ENCODE results near the gene TTC38.
"Not testable (repeated sequence)": the region's sequence is repeated elsewhere in the genome, so short reads cannot be mapped to it uniquely, and the experiment has no call there.

TTC38 gene

GRCh38 chr22:46246178-46246577 is 21.6 kb upstream of the TTC38 start:
- no peak for DNase-seq (ENCODE audit: low read depth)

GRCh38 chr22:46247443-46247975 is 20.3 kb upstream of the TTC38 start:
- DNase-seq (ENCODE audit: low read depth) = no peak

GRCh38 chr22:46250035-46250782 is 17.6 kb upstream of the TTC38 start, which contains the start of gene CDPF1:
Gene CDPF1, minus strand, starts transcription at chr22:46250293. Its CDS starts 2,009 bp downstream, at chr22:46248284.
- peak; percentile 42 for DNase-seq (ENCODE audit: low read depth)

- DNase-seq (ENCODE audit: low read depth) = no peak
Measured at GRCh38 chr22:46250783-46251125, 17.1 kb upstream of the TTC38 start.

- DNase-seq (ENCODE audit: low read depth) = no peak
Measured at GRCh38 chr22:46251266-46251665, 16.5 kb upstream of the TTC38 start.

- no peak for DNase-seq (ENCODE audit: low read depth)
Measured at GRCh38 chr22:46251816-46252380, 15.9 kb upstream of the TTC38 start.

GRCh38 chr22:46256358-46256958 is 11.3 kb upstream of the TTC38 start:
- DNase-seq (ENCODE audit: low read depth) = no peak

- DNase-seq (ENCODE audit: low read depth) = no peak
Measured at GRCh38 chr22:46259374-46259773, 8.4 kb upstream of the TTC38 start.

- DNase-seq (ENCODE audit: low read depth) = no peak
Measured at GRCh38 chr22:46260038-46260437, 7.8 kb upstream of the TTC38 start.

- DNase-seq (ENCODE audit: low read depth) = no peak
Measured at GRCh38 chr22:46262449-46263215, 5.2 kb upstream of the TTC38 start.

- DNase-seq (ENCODE audit: low read depth) = no peak
Measured at GRCh38 chr22:46263216-46263590, 4.6 kb upstream of the TTC38 start, which contains the start of gene PKDREJ. Gene PKDREJ, minus strand, starts transcription at chr22:46263343. Its CDS starts 21 bp downstream, at chr22:46263322.

GRCh38 chr22:46264520-46264919 is 3.3 kb upstream of the TTC38 start:
- DNase-seq (ENCODE audit: low read depth) = not testable (repeated sequence)

- not testable (repeated sequence) for DNase-seq (ENCODE audit: low read depth)
Measured at GRCh38 chr22:46265627-46266026, 2.2 kb upstream of the TTC38 start.

- no peak for DNase-seq (ENCODE audit: low read depth)
Measured at GRCh38 chr22:46269564-46269963, 1.8 kb downstream of the TTC38 start.

- DNase-seq (ENCODE audit: low read depth) = no peak
Measured at GRCh38 chr22:46272196-46272595, 4.4 kb downstream of the TTC38 start.

- DNase-seq (ENCODE audit: low read depth) = no peak
Measured at GRCh38 chr22:46272762-46273431, 5.1 kb downstream of the TTC38 start.

- DNase-seq (ENCODE audit: low read depth) = no peak
Measured at GRCh38 chr22:46273432-46274148, 5.8 kb downstream of the TTC38 start.

GRCh38 chr22:46274381-46274780 is 6.6 kb downstream of the TTC38 start:
- no peak for DNase-seq (ENCODE audit: low read depth)

GRCh38 chr22:46275455-46276122 is 7.8 kb downstream of the TTC38 start:
- no peak for DNase-seq (ENCODE audit: low read depth)

GRCh38 chr22:46276563-46276962 is 8.8 kb downstream of the TTC38 start:
- no peak for DNase-seq (ENCODE audit: low read depth)

All from HS-5 (cell line).